Stimulated activated CD8-positive, alpha-beta memory T cell treated with anti-CD3 and anti-CD28 coated beads, Interleukin-15, amount 100 ng/mL, for 24 hours (primary cell): ENCODE measurements around the gene TRIM39.
A peak's percentile ranks its signal among the peaks of the same experiment; 100 is the strongest.

ENCODE experiments used
- DNase-seq: peaks from one replicate; pipeline ENCODE4 v3.0.0-alpha.2; 2020; ENCODE audit warnings: low read depth

TRIM39 gene

DNA sequence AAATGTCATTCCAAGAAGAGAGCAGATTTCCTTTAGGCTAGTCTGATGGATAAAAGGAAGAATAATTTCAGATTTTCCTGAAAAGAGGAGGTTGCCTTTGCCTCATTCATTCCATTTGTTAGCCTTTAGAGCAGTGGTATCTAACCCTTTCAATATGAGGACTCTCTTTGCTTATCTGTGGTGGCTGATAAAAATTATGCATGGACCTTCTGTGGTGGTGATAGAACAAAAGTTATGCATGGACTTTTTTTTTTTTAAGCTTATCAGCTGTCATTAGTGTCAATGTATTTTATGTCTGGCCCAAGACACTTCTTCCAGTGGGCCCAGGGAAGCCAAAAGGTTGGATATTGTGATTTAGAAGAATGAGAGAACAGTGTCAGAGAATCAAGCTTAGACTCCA is 1.7 kb downstream of the TRIM39 start:
- no peak for DNase-seq

DNA sequence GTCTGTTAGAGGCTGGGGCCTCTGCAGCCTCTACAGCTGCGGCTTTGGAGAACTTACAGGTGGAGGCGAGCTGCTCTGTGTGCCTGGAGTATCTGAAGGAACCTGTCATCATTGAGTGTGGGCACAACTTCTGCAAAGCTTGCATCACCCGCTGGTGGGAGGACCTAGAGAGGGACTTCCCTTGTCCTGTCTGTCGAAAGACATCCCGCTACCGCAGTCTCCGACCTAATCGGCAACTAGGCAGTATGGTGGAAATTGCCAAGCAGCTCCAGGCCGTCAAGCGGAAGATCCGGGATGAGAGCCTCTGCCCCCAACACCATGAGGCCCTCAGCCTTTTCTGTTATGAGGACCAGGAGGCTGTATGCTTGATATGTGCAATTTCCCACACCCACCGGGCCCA is 2.6 kb downstream of the TRIM39 start:
- no peak for DNase-seq

DNA sequence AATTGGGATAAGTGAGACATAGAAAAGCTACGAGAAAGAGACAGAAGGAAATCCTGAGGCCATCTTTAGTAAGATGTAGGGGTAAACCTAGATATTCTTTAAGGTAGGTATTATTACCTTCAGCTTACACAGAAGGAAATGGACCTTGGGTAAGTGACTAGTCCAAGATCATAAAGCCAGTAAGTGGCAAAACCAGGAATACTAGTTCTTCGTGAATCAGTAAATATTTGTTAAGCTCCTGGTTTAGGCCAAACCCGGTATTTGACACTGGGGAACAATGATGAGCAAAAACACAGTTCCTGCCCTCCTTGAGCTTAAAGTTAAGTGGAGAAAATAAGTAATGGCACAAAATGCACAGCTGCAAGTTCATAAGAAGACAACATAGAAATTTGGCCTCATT is 5.3 kb downstream of the TRIM39 start:
- DNase-seq: no peak

DNA sequence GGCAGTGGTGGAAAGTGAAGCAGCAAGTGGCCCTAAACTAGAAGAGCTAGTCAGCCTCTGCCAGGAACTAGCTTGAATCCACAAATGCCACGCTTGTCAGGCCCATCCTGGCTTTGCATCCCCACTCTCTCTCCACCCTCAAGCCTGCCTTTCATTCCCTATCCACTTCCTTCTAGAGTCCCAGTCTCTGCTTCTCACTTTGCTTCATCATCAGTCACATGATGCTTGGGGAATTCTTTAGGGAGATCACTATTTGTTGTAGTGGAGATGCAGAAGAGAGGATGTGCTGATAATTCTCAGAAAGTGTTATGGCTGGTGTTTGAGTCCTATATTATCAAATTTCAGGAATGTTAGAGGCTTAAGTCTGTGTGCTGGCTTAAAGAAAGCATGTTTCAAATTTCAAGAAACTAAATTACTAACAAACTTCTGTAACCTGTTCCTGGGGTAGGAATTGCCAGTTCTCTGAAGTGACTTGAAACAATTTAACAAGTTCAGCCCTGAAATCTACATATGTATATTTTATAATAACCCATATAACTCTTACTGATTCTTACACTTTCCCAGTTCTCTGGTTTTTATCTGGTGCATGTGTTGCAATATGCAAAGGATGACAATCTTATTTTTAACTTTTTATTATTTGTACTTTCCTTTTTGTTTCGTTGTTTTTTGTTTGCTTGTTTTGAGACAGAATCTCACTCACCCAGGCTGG is 7.5 kb downstream of the TRIM39 start:
- DNase-seq: no peak

DNA sequence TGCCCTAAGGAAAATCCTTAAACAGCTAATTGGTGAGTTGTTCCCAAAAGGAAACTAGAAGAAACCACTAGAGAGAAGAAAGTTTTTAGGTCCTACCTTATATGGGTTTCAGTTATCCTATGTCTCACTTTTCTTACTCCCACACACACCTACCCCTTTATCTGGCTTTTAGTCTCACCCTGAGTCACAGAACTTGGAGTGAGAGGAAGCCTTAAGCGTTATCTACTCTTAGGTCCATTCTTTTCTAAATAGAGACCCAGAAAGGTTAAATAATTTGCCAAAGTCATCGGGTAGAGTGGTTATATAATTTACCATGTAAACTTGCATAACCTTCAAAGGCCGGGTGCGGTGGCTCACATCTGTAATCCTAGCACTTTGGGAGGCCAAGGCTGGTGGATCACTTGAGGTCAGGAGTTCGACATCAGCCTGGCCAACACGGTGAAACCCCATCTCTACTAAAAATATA is 13.9 kb downstream of the TRIM39 start:
- no peak for DNase-seq

DNA sequence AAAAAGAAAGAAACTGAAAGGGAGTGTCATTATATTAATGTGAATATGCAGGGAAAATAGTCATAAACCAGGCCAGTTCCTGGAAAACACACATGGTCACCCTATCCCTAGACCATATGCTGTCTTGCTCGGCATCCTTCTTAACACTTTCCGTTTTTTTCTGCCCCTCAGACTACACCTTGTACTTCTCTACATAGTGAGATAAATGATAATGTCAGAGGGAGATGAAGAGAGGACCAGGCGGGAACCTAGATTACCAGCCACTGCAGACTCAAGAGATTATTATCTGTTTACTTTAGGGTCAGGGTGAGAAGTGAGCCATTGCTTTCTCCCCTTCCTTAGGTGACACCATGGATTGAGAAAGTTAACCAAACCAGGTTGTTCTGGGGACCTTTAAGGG is 14.5 kb downstream of the TRIM39 start:
- DNase-seq: no peak

- no peak for DNase-seq
Measured at GRCh38 chr6:30341728-30342127, 15.0 kb downstream of the TRIM39 start.

DNA sequence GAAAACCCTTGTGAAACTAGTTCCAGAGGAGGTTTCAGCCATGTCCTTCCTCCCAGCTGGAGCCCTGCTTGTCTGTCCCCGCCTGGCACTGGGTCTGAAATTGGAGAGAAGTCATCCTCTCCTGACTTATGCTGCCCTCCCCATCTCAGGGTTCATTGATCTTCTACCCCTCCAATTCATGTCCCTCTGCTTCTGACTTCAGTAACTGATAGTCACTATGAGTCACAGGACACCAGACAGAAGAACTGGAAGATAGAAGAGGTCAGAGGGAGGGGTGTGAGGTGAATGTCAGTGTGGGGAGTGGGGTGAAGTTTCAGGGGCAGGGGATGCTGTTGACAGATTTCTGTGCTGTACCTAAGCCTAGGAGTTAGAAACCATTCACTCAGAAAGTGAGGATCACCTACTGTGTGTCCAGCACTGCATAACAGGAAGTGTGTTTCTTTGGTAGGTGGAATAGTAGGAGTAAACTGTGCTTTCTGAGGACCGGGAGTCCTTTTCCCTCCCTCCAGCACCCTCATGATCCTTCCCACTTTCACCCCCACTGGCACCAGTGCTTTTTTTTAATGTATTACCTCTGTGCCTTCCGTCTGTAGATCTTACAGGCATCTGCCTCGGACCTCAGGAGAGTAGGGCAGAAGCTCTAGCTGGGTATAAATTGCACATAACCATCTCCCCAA is 17.6 kb downstream of the TRIM39 start:
- DNase-seq: no peak

- DNase-seq: peak; percentile 67
Measured at GRCh38 chr6:30344868-30345671, 18.3 kb downstream of the TRIM39 start, which contains the start of gene RPP21. RPP21 (plus strand) TSS chr6:30345156; CDS start chr6:30345172, 16 bp downstream.

DNA sequence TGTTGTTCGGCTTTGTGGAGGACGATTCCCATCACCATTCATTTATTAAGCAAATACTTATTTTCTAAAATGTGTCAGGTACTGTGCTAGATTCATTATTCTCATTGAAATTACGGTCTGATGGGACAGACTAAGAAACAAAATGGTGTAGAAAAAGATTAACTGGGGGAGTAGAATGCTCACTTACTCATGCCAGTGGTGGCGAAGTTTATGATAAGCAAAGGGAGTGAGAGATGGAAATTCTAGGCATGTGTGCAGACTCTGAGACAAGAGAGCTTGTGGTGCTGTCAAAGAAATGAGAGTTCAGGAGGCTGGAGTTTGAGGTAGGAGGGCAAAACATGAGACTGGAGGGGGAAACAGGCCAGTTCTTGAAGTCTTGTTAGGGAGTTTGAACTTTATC is 19.1 kb downstream of the TRIM39 start:
- DNase-seq: no peak

DNA sequence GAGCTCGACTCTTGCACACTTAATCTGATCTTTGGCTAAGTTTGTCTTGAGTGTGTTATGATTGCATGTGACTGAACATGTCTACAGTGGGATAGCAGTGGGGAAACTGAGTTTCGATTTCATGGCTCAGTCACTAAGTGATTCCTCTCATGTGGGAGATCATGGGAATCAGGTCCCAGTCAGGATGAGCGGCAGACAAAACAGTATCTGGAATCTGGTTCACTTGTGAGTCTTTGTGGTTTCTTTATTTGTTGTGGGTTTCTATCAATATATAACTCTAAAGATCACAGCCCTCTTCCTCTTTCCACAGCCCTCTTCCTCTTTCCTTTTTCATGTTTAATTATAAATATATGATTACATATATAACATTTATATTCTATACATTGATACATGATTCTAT is 22.2 kb downstream of the TRIM39 start:
- DNase-seq: no peak

DNA sequence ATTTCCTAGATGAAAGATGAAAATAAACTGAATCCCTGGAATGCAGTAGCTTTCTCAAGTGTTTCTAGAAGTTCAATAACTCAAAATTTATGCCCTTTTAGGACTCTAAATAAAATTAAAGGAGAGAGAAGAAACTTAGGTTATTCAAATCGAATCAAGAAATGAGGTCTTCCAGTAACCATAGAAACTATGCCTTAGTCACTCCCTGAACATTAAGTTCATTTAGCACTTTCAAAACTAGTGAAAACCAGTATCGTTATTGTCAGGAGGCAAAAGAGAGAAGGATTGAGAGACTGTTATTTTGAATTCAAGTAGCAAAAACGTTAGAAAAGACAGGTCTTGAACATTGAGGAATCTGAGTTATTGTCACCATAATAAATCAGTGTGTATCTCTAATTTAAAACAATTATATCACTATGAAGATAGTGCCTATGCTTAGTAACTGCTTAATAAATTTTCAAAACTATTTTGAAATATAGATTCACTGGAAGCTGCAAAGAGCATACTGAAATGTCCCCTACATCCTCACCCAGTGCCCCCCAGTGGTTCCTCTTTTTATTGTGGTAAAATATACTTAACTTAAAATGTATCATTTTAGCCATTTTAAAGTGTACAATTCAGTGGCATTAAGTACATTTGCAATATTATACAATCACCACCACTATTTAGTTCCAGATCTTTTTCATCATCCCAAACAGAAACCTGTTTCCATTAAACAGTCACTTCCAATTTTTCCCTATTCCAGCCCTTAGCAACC is 22.9 kb downstream of the TRIM39 start:
- no peak for DNase-seq

GRCh38 chr6:30350524-30350923 is 23.8 kb downstream of the TRIM39 start:
- no peak for DNase-seq

DNA sequence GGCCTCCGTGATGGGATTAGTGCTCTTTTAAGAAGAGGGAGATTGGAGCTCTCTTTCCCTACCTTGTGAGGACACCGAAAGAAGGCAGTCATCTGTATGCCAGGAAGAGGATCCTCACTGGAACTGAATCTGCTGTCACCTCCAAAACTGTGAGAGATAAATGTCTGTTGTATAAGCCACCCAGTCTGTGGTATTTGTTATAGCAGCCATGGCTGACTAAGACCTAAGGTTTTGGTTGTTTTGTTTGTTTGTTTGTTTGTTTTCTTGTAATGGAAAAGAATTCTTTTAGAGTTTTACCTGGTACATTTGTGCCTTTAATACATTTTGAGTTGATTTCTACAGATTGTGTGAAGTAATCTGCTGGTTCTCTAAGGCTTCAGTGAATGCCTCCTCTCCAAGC is 25.8 kb downstream of the TRIM39 start:
- no peak for DNase-seq

GRCh38 chr6:30355281-30355680 is 28.6 kb downstream of the TRIM39 start:
- no peak for DNase-seq

GRCh38 chr6:30356536-30356935 is 29.8 kb downstream of the TRIM39 start:
- no peak for DNase-seq

GRCh38 chr6:30357678-30358540 is 31.2 kb downstream of the TRIM39 start:
- DNase-seq: no peak

- DNase-seq: no peak
Measured at GRCh38 chr6:30359276-30359675, 32.5 kb downstream of the TRIM39 start.

DNA sequence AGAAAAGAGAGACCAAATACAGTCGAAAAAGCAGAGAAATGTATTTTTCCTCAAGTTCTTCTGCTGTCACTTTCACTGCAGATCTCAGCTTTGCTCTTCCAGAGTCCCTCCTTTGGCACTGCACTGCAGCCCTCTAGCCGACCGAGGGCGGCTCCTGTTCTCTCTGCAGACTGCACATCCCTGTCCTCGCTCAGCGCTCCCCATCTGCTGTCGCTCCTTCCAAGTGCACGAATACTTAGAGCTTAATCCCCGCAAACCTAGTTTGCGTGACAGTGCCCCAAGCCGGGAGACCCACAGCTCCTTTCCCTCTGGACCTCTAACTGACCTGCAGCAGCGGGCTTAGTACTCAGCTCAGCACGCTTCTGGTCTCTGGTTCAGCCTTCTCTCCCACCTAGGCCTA is 33.4 kb downstream of the TRIM39 start:
- DNase-seq: no peak

- DNase-seq: no peak
Measured at GRCh38 chr6:30361661-30362060, 34.9 kb downstream of the TRIM39 start.

GRCh38 chr6:30363459-30363858 is 36.7 kb downstream of the TRIM39 start:
- no peak for DNase-seq
